ENCODE data around the gene PNPLA7.

Gene PNPLA7

GRCh38 chr9:137505421-137506140 lies 44.6 kb downstream of the PNPLA7 start:
- H3K27ac ChIP-seq, result no peak overlapping the region
- H3K9me3 ChIP-seq (ENCODE audit: low read depth, low read length), result no peaks in the 10 kb centered on the region
- H3K4me3 ChIP-seq, result no peak overlapping the region
- no peak overlapping the region for H3K9ac ChIP-seq (ENCODE audit: insufficient read length)
- H3K36me3 ChIP-seq (ENCODE audit: insufficient read depth, low read length), result no peaks in the 10 kb centered on the region
- no peak for DNase-seq (ENCODE audit: low read depth, low spot score)
- TF ChIP-seq POLR2AphosphoS5 (IDR thresholded peaks at IDR 0.05; ENCODE audit: borderline replicate concordance, low read depth, low read length) (no peak), FOXP2 (optimal IDR thresholded peaks at IDR 0.05; ENCODE audit: control extremely low read depth, extremely low read length, insufficient read depth) (no peak), EZH2 (IDR thresholded peaks at IDR 0.05) (no peak)

- no peak for TF ChIP-seq EZH2 (IDR thresholded peaks at IDR 0.05)
- no peak for TF ChIP-seq POLR2AphosphoS5 (IDR thresholded peaks at IDR 0.05; ENCODE audit: borderline replicate concordance, low read depth, low read length)
- TF ChIP-seq FOXP2 (optimal IDR thresholded peaks at IDR 0.05; ENCODE audit: control extremely low read depth, extremely low read length, insufficient read depth), result no peak
- DNase-seq (ENCODE audit: low read depth, low spot score), result no peak
- Histone ChIP-seq H3K9me3 (ENCODE audit: low read depth, low read length) (no peaks in the 10 kb centered on the region), H3K27ac (no peak overlapping the region), H3K36me3 (ENCODE audit: insufficient read depth, low read length) (no peaks in the 10 kb centered on the region), H3K9ac (ENCODE audit: insufficient read length) (no peak overlapping the region), H3K4me3 (no peak overlapping the region)
Observed at GRCh38 chr9:137504432-137504777, 45.8 kb downstream of the PNPLA7 start.

- no peak overlapping the region for H3K9ac ChIP-seq (ENCODE audit: insufficient read length)
- no peak for DNase-seq (ENCODE audit: low read depth, low spot score)
- no peak for TF ChIP-seq POLR2AphosphoS5 (IDR thresholded peaks at IDR 0.05; ENCODE audit: borderline replicate concordance, low read depth, low read length)
- TF ChIP-seq EZH2 (IDR thresholded peaks at IDR 0.05), result no peak
- no peak for TF ChIP-seq FOXP2 (optimal IDR thresholded peaks at IDR 0.05; ENCODE audit: control extremely low read depth, extremely low read length, insufficient read depth)
Observed at GRCh38 chr9:137502008-137502911, 47.9 kb downstream of the PNPLA7 start.

GRCh38 chr9:137501457-137501856 lies 48.7 kb downstream of the PNPLA7 start:
- no peak overlapping the region for H3K4me3 ChIP-seq
- H3K27ac ChIP-seq, result no peak overlapping the region
- no peak for DNase-seq (ENCODE audit: low read depth, low spot score)
- H3K9me3 ChIP-seq (ENCODE audit: low read depth, low read length), result no peaks in the 10 kb centered on the region
- no peak overlapping the region for H3K9ac ChIP-seq (ENCODE audit: insufficient read length)
- no peaks in the 10 kb centered on the region for H3K36me3 ChIP-seq (ENCODE audit: insufficient read depth, low read length)
- no peak for TF ChIP-seq EZH2 (IDR thresholded peaks at IDR 0.05)
- TF ChIP-seq POLR2AphosphoS5 (IDR thresholded peaks at IDR 0.05; ENCODE audit: borderline replicate concordance, low read depth, low read length), result no peak
- TF ChIP-seq FOXP2 (optimal IDR thresholded peaks at IDR 0.05; ENCODE audit: control extremely low read depth, extremely low read length, insufficient read depth), result no peak

More at GRCh38 chr9:137502008-137502911, 47.9 kb downstream of the PNPLA7 start:
- Histone ChIP-seq H3K27ac (no peak overlapping the region), H3K36me3 (ENCODE audit: insufficient read depth, low read length) (no peaks in the 10 kb centered on the region), H3K4me3 (no peak overlapping the region), H3K9me3 (ENCODE audit: low read depth, low read length) (no peaks in the 10 kb centered on the region)

GRCh38 chr9:137500666-137501397 lies 49.4 kb downstream of the PNPLA7 start:
- no peak for DNase-seq (ENCODE audit: low read depth, low spot score)
- TF ChIP-seq FOXP2 (optimal IDR thresholded peaks at IDR 0.05; ENCODE audit: control extremely low read depth, extremely low read length, insufficient read depth), result no peak
- no peak for TF ChIP-seq POLR2AphosphoS5 (IDR thresholded peaks at IDR 0.05; ENCODE audit: borderline replicate concordance, low read depth, low read length)
- no peak for TF ChIP-seq EZH2 (IDR thresholded peaks at IDR 0.05)
- Histone ChIP-seq H3K9ac (ENCODE audit: insufficient read length) (no peak overlapping the region), H3K4me3 (no peak overlapping the region), H3K36me3 (ENCODE audit: insufficient read depth, low read length) (no peaks in the 10 kb centered on the region), H3K9me3 (ENCODE audit: low read depth, low read length) (no peaks in the 10 kb centered on the region), H3K27ac (no peak overlapping the region)

GRCh38 chr9:137499858-137500661 lies 50.1 kb downstream of the PNPLA7 start:
- Histone ChIP-seq H3K36me3 (ENCODE audit: insufficient read depth, low read length) (no peaks in the 10 kb centered on the region), H3K4me3 (no peak overlapping the region), H3K9ac (ENCODE audit: insufficient read length) (no peak overlapping the region), H3K9me3 (ENCODE audit: low read depth, low read length) (no peaks in the 10 kb centered on the region), H3K27ac (no peak overlapping the region)
- no peak for DNase-seq (ENCODE audit: low read depth, low spot score)
- no peak for TF ChIP-seq POLR2AphosphoS5 (IDR thresholded peaks at IDR 0.05; ENCODE audit: borderline replicate concordance, low read depth, low read length)
- no peak for TF ChIP-seq EZH2 (IDR thresholded peaks at IDR 0.05)
- TF ChIP-seq FOXP2 (optimal IDR thresholded peaks at IDR 0.05; ENCODE audit: control extremely low read depth, extremely low read length, insufficient read depth), result no peak

- DNase-seq (ENCODE audit: low read depth, low spot score), result no peak
- Histone ChIP-seq H3K27ac (no peak overlapping the region), H3K9me3 (ENCODE audit: low read depth, low read length) (no peaks in the 10 kb centered on the region), H3K4me3 (no peak overlapping the region), H3K36me3 (ENCODE audit: insufficient read depth, low read length) (no peaks in the 10 kb centered on the region), H3K9ac (ENCODE audit: insufficient read length) (no peak overlapping the region)
- TF ChIP-seq EZH2 (IDR thresholded peaks at IDR 0.05) (no peak), POLR2AphosphoS5 (IDR thresholded peaks at IDR 0.05; ENCODE audit: borderline replicate concordance, low read depth, low read length) (no peak), FOXP2 (optimal IDR thresholded peaks at IDR 0.05; ENCODE audit: control extremely low read depth, extremely low read length, insufficient read depth) (no peak)
Observed at GRCh38 chr9:137499416-137499815, 50.8 kb downstream of the PNPLA7 start.

Measured in SK-N-MC (cell line).